Activated naive CD4-positive, alpha-beta T cell treated with anti-CD3 and anti-CD28 coated beads, Interleukin-2, amount 50 U/mL, for 16 hours (primary cell): Measurements from ENCODE around the gene COMMD2.

Experiments used
- DNase-seq: peaks from one replicate; pipeline ENCODE4 v3.0.0-alpha.2; 2020

Gene COMMD2

GRCh38 chr3:149763565-149764195 lies 11.4 kb upstream of the COMMD2 start:
- DNase-seq, result no peak

- no peak for DNase-seq
Measured at GRCh38 chr3:149753717-149754116, 1.4 kb upstream of the COMMD2 start.

DNA sequence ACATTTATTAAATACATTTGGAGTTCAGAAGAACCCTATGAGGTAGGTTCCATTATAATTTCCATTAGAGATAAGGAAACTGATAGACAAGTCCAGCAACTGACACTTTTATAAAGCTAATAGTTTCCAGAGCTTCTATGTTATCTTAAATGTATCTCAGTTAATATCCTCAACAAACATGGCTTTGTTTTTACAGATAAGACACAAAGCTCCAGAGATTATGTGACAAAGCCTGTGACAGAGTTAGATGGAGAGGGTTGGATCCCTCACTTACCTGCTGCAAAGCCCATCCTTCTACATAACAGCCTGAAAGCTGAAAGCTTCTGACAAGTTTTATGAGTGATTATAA lies 473 bp upstream of the COMMD2 start:
- DNase-seq, result no peak

DNA sequence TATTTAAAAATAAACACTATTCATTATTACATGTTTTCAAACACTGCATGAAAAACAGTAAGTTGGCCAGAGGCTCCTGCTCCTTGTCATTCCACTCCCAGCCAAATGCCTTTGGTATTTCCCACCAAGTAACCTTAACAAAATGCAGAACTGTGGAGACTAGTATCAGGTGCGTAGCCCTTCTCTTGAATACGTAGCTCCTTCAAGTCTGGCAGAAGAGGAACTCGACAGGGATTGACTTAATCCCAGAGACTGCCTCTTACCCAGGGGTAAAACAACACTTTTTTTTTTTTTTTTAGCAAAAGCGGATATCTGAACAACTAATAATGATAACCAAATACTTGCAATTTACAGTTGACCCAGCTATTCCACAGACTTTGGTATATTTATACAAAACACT lies 738 bp downstream of the COMMD2 start:
- no peak for DNase-seq

GRCh38 chr3:149744606-149745005 lies 7.7 kb downstream of the COMMD2 start:
- DNase-seq, result no peak

DNA sequence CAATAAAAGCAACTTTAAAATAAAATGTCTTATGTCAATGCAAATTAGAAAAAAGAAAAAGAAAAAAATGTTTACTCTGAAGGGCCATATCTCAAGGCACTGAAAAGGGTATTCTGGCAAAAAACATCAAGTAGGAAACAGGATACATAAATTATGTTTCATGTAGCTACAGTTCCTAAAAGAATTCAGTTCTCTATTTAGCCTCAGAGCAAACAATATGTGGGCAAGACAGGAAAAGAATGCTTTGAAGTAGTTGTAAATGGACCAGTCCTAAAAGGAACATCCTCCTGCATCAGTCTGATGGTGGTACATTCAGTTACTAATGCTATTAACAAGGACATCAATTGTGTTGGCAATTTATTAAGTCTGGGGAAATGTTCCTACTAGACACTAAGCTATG lies 8.1 kb downstream of the COMMD2 start:
- no peak for DNase-seq

GRCh38 chr3:149739396-149739795 lies 12.9 kb downstream of the COMMD2 start:
- no peak for DNase-seq

GRCh38 chr3:149738876-149739275 lies 13.4 kb downstream of the COMMD2 start:
- DNase-seq, result no peak

DNA sequence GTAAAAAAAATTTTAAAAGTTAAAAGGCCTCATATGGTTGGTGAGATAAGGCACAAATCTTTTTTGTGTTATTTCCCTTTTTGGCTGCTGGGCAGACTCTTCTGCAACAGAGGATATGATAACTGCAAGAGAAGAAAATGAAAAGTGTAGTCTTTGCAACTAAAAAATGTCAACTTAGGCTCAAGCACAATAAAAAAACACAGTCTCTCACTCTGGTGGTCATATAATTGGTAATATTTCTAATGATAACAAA lies 15.4 kb downstream of the COMMD2 start:
- DNase-seq, result no peak

- DNase-seq, result no peak
Measured at GRCh38 chr3:149736175-149736952, 15.9 kb downstream of the COMMD2 start.

- DNase-seq, result no peak
Measured at GRCh38 chr3:149732234-149732633, 20.1 kb downstream of the COMMD2 start.

GRCh38 chr3:149727656-149728055 lies 24.6 kb downstream of the COMMD2 start:
- DNase-seq, result no peak

GRCh38 chr3:149726716-149727407 lies 25.4 kb downstream of the COMMD2 start:
- DNase-seq, result no peak

GRCh38 chr3:149723781-149724180 lies 28.5 kb downstream of the COMMD2 start:
- no peak for DNase-seq

- no peak for DNase-seq
Measured at GRCh38 chr3:149720918-149721317, 31.4 kb downstream of the COMMD2 start.

- DNase-seq, result peak; percentile 13
Measured at GRCh38 chr3:149717391-149718056, 34.8 kb downstream of the COMMD2 start.

GRCh38 chr3:149716984-149717383 lies 35.3 kb downstream of the COMMD2 start:
- no peak for DNase-seq

DNA sequence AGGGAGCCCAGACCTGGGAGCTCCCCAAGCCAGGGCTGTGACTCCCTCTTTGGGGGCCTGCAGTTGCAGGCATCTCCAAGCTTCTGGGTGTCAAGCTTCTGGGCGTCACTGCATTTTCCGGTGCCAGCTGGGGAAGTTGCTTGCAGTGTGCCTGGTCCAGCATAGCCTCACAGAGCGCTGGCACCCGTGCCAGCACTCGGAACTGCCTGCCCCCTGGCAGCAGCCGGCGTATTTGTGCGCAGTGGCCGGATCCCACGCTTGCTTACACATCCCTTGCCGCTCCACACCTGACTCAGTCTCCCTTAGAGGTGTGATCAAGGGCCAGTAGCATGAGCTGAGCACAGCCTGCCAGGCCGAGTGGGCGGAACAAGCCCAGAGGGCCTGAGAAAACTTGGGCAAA lies 37.0 kb downstream of the COMMD2 start:
- DNase-seq, result no peak

DNA sequence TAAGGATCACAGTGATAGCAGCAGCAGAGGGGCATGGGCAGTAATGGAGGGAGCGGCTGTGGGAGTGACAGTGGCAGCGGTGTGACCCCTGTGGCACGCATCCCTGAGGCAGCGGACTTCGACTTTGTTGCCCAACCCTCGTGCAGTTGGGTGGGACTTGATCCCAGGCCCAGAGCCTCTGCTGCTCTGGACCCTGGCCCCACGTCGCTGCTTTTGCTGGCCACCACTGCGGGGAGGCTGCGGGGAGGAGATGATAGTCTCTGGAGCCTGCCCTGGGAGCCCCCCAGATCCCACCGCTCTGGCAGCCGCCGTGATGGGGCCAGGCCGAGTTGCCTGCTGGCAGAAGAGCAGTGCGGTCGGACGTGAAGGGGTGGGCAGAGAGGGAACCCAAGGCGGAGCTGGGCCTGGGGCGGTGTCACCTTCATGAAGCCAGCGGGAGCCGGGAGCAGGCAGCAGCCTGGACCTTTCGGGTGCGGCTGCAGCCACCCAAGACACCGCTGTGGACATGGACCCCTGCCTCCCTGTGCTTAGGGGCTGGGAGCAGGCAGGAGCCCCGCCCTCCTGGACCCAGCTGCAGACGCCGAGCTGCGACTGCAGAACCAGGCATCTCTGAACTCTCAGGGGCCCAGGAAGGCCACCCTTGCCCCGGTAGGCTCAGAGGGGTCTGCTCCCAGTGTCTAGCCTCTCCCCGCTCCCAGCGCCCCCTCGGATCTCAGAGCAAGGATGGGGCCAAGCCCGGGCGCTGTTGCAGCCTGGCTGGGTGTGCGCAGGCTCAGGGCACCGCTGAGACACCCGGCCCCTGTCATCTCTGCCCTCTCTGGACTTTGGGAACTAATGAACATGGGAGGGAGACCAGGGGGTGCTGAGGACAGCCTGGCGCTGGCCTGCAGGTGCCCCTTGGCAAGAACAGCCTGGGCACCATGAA lies 38.3 kb downstream of the COMMD2 start:
- DNase-seq, result no peak

GRCh38 chr3:149706905-149707304 lies 45.4 kb downstream of the COMMD2 start:
- no peak for DNase-seq

DNA sequence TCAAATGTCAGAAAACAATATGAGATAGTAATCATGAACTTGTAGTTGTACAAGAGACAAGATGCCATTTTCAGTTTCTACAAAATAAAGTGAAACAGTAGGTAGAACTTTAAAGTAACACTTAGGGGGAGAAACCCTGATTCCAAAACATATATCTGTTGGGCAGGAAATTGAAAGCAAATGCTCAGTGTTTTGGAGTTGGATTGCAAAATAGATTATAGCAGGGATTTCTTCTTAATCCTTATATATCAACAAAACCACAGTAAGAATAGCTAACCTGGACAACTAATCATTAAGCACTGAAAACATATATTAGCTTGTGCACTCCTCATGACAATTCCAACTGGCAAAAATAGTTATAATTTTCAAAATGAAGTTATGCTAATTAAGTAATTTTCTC lies 46.9 kb downstream of the COMMD2 start:
- no peak for DNase-seq

- DNase-seq, result no peak
Measured at GRCh38 chr3:149703466-149703865, 48.8 kb downstream of the COMMD2 start.
